Upper lobe of left lung (tissue), 6 donors: ENCODE results near the gene SH2D4B. TPM values are rescaled to one million over a fixed set of nuclear protein-coding genes. Genes with fewer than 3 reads are reported as not detected.

Experiments used
- ATAC-seq, 2 donors: fragments of 200-7000 bp; cut with Tn5 transposase; one replicate each; pipeline ENCODE4 v1.9.1; 2022; ENCODE audit warnings: mild to moderate bottlenecking in 2 of 2, moderate library complexity in 2 of 2; ENCODE audit not compliant: low FRiP score in 2 of 2
- DNase-seq, 2 donors: peaks; one replicate each; pipeline ENCODE4 v3.0.0-alpha.2; 2019 to 2020
- H3K27ac ChIP-seq, 4 donors: fragments of 200-600 bp; sonication (generic); one replicate each; pipeline ENCODE4 v1.5.1; 2016 to 2019
- H3K27me3 ChIP-seq, 4 donors: fragments of 200-600 bp; sonication (generic); one replicate each; pipeline ENCODE4 v1.5.1; 2017 to 2019
- H3K36me3 ChIP-seq, 4 donors: fragments of 200-600 bp; sonication (generic); one replicate each; pipeline ENCODE4 v1.5.1; 2016 to 2019
- H3K4me1 ChIP-seq, 4 donors: fragments of 200-600 bp; sonication (generic); one replicate each; pipeline ENCODE4 v1.5.1; 2018 to 2019
- H3K4me3 ChIP-seq, 4 donors: fragments of 200-600 bp; sonication (generic); one replicate each; pipeline ENCODE4 v1.5.1; 2017 to 2019; ENCODE audit warnings: mild to moderate bottlenecking in 2 of 4, moderate library complexity in 1 of 4
- H3K9me3 ChIP-seq, 4 donors: fragments of 200-600 bp; sonication (generic); one replicate each; pipeline ENCODE4 v1.5.1; 2018 to 2019
- CTCF ChIP-seq, 6 experiments: fragments of 450-650 bp in 4 of 6; fragments of 200-600 bp in 2 of 6; sonication (generic) in 2 of 6; IDR thresholded peaks; one replicate each; pipeline ENCODE4 v1.5.1; 2016 to 2019; ENCODE audit warnings: antibody characterized with exemption in 6 of 6
- EP300 ChIP-seq, 4 donors: sonication (generic); formaldehyde crosslinking; IDR thresholded peaks; one replicate each; pipeline ENCODE4 v1.5.1; 2017; ENCODE audit warnings: antibody characterized with exemption in 4 of 4, control low read depth in 2 of 4
- POLR2A ChIP-seq, 4 donors: fragments of 450-650 bp; IDR thresholded peaks; one replicate each; pipeline ENCODE4 v1.5.1; 2016 to 2017; ENCODE audit warnings: antibody characterized with exemption in 4 of 4, mild to moderate bottlenecking in 2 of 4
- POLR2AphosphoS5 ChIP-seq, 2 donors: sonication (generic); formaldehyde crosslinking; IDR thresholded peaks; one replicate each; pipeline ENCODE4 v1.5.1; 2017; ENCODE audit warnings: antibody characterized with exemption in 2 of 2
- WGBS, 2 donors: methylation state at CpG; one replicate each; pipeline ENCODE4 v1.1.5; 2017 to 2018; 5-methylcytosine and 5-hydroxymethylcytosine counted together
- total RNA-seq, 6 donors: library from RNA; depleted of rRNA in 4 of 6; stranded (reverse); fragments of >200 nt in 4 of 6; gene quantifications; one replicate each; pipeline versions ENCODE4 v1.1.0 to v1.2.1, GENCODE V29; 2016 to 2021
- donor health status: DM: no; HTN: no; CAD: no; lungs with moderate emphysema.
- donor health status: DM: no; HTN: yes; CAD: no; lungs with severe emphysema.

The SH2D4B gene
- total RNA-seq, 6 donors from 2014 or later = 0.15 to 1.0 (median 0.55) TPM; not detected in 1

- 48 to 64% methylated on average over 6 to 7 of the region's 7 CpGs for WGBS, 2 donors
- ATAC-seq = peak; percentile 36 to 46
Measured at GRCh38 chr10:80504158-80504811, 33.4 kb upstream of the SH2D4B start.

DNA sequence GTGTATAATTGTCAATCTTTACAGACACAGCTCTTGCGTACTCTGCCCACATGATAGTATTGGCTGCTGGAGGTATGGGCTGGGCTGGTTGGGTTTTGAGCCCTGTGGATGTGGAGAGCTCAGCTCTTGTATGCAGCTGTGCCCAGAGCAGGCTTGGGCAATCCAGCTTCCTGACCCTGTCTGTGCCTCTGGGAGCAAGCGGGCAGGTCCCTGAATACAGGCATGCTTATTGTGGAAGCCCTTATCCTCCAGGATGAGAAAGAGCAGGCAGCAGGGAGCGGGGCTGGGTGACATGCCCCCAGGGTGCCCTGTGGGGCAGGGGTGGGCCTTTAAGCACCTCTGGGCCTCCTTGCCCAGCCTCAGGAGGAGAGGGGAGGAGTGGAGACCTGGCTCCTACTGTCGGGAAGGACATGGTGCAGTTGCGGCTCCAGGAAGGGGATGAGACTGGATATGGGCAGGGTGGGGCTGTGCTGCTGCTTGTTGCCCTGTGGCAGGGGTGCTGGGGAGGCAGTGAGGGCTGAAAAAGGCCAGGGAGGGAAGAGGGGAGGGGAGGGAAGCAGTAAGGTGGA is 32.7 kb upstream of the SH2D4B start:
- peaks cover 89 to 97% (median 96%) of the 10 kb centered on the region in 4 donors for H3K4me1 ChIP-seq
- WGBS, 2 donors = 55 to 74% methylated on average over 5 of the region's 5 CpGs
- ATAC-seq = peak in 1 of 2 donors; percentile 3

More at GRCh38 chr10:80504158-80504811, 33.4 kb upstream of the SH2D4B start:
- peak in 1 of 2 donors; percentile 52 for DNase-seq
- H3K4me1 ChIP-seq = peaks cover 90 to 99% (median 96%) of the 10 kb centered on the region in 4 donors
- peak overlapping the region; percentile 81 to 92 (median 90) for H3K27ac ChIP-seq
- TF ChIP-seq POLR2AphosphoS5 (IDR thresholded peaks at IDR 0.05) = no peak
- no peak for TF ChIP-seq EP300 (IDR thresholded peaks at IDR 0.05)
- TF ChIP-seq POLR2A (IDR thresholded peaks at IDR 0.05) = peak in 1 of 4 donors; percentile 42
- no peak overlapping the region for H3K4me3 ChIP-seq
- H3K27me3 ChIP-seq = no peaks in the 10 kb centered on the region
- no peaks in the 10 kb centered on the region for H3K9me3 ChIP-seq
- peaks cover 7 to 45% (median 16%) of the 10 kb centered on the region in 4 donors for H3K36me3 ChIP-seq

DNA sequence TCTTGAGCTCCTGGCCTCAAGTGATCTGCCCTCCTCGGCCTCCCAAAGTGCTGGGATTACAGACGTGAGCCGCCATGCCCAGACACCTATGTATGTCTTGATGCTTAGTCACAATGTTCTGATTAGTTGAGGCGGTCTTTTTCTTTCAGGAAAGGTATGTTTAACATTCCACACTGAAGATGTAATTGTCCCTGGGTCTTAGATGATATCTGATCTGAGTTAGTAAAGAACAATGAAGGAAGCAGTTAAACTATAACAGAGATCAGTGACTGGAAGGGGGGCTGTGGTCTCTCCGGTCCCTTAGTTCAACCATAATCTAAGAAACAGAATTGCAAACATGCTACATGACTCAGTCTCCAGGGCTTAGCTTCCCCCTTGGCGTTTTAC is 31.5 kb upstream of the SH2D4B start:
- WGBS, 2 donors = 50 to 56% methylated on average over 4 to 6 of the region's 6 CpGs
- Histone ChIP-seq H3K36me3 (peaks cover 11 to 64% (median 34%) of the 10 kb centered on the region in 4 donors), H3K4me3 (no peak overlapping the region), H3K27ac (peak overlapping the region; percentile 81 to 92 (median 90)), H3K4me1 (peaks cover 88 to 95% (median 92%) of the 10 kb centered on the region in 4 donors), H3K27me3 (no peaks in the 10 kb centered on the region), H3K9me3 (no peaks in the 10 kb centered on the region)
- DNase-seq (peak in 1 of 2 donors; percentile 20), ATAC-seq (no peak)
- TF ChIP-seq EP300 (IDR thresholded peaks at IDR 0.05) (peak in 1 of 4 donors; percentile 28), POLR2AphosphoS5 (IDR thresholded peaks at IDR 0.05) (no peak)

More for the DNA sequence above, 32.7 kb upstream of the SH2D4B start:
- peak in 1 of 2 donors; percentile 25 for DNase-seq
- peak overlapping the region; percentile 81 to 92 (median 90) for H3K27ac ChIP-seq
- no peak overlapping the region for H3K4me3 ChIP-seq
- H3K36me3 ChIP-seq = peaks cover 11 to 52% (median 22%) of the 10 kb centered on the region in 4 donors
- no peaks in the 10 kb centered on the region for H3K27me3 ChIP-seq
- H3K9me3 ChIP-seq = no peaks in the 10 kb centered on the region
- no peak for TF ChIP-seq CTCF (IDR thresholded peaks at IDR 0.05)
- no peak for TF ChIP-seq POLR2A (IDR thresholded peaks at IDR 0.05)
- no peak for TF ChIP-seq EP300 (IDR thresholded peaks at IDR 0.05)
- TF ChIP-seq POLR2AphosphoS5 (IDR thresholded peaks at IDR 0.05) = no peak

GRCh38 chr10:80506836-80507487 is 30.7 kb upstream of the SH2D4B start:
- peak in 1 of 2 donors; percentile 20 for DNase-seq

GRCh38 chr10:80509108-80509402 is 28.6 kb upstream of the SH2D4B start:
- Histone ChIP-seq H3K4me3 (no peak overlapping the region), H3K4me1 (peaks cover 59 to 79% (median 70%) of the 10 kb centered on the region in 4 donors), H3K27me3 (no peaks in the 10 kb centered on the region), H3K27ac (peak overlapping the region; percentile 59 to 90 (median 69)), H3K36me3 (peaks cover 39 to 87% (median 61%) of the 10 kb centered on the region in 4 donors), H3K9me3 (no peaks in the 10 kb centered on the region)
- DNase-seq (peak in 1 of 2 donors; percentile 21), ATAC-seq (no peak)
- no peak for TF ChIP-seq EP300 (IDR thresholded peaks at IDR 0.05)
- no peak for TF ChIP-seq POLR2A (IDR thresholded peaks at IDR 0.05)
- no peak for TF ChIP-seq CTCF (IDR thresholded peaks at IDR 0.05)
- no peak for TF ChIP-seq POLR2AphosphoS5 (IDR thresholded peaks at IDR 0.05)
- 70 to 90% methylated on average over 8 of the region's 8 CpGs for WGBS, 2 donors

More at GRCh38 chr10:80506836-80507487, 30.7 kb upstream of the SH2D4B start:
- no peak for TF ChIP-seq CTCF (IDR thresholded peaks at IDR 0.05)
- TF ChIP-seq POLR2A (IDR thresholded peaks at IDR 0.05) = no peak
- TF ChIP-seq POLR2AphosphoS5 (IDR thresholded peaks at IDR 0.05) = no peak
- TF ChIP-seq EP300 (IDR thresholded peaks at IDR 0.05) = no peak
- Histone ChIP-seq H3K36me3 (peaks cover 18 to 68% (median 41%) of the 10 kb centered on the region in 4 donors), H3K4me1 (peaks cover 80 to 93% (median 89%) of the 10 kb centered on the region in 4 donors), H3K27me3 (no peaks in the 10 kb centered on the region), H3K9me3 (no peaks in the 10 kb centered on the region), H3K4me3 (no peak overlapping the region), H3K27ac (peak overlapping the region; percentile 81 to 92 (median 90))
- no peak for ATAC-seq
- 72 to 83% methylated on average over 5 to 13 of the region's 13 CpGs for WGBS, 2 donors
